ENCODE data around the gene GPR37. TPM values are rescaled to one million over a fixed set of nuclear protein-coding genes. Genes with fewer than 3 reads are reported as not detected.

Gene GPR37
- polyA plus RNA-seq (2011; rRNA removed) (0.35 and 1.3 TPM in 2 replicates), polyA plus RNA-seq (2017; fragmentation: RNase III; extraction: RNeasy Plus Mini Kit Qiagen cat#74134 plus additional on column Dnase treatment) (0.47 to 0.61 TPM (median 0.57 TPM) in 3 replicates), polyA minus RNA-seq (2011; rRNA and poly(A)+ RNA removed) (1.3 and 1.4 TPM in 2 replicates)
- polyA plus RNA-seq (2012; cell fraction: cytosol; rRNA removed), result 0.17 and 0.30 TPM in 2 replicates
- polyA plus RNA-seq (2012; cell fraction: nucleus; rRNA removed), result 0.23 and 0.55 TPM in 2 replicates

GRCh38 chr7:124765401-124766352 lies at the start of gene GPR37:
TSS of gene GPR37 (minus strand) at chr7:124765792. CDS start at chr7:124764976, 816 bp downstream.
- FAIRE-seq, result no peak
- POLR2A ChIA-PET, result interaction anchor here (0.8 kb wide), 1 partner anchor 1016 kb away, joined by 3 read pairs; the partner anchor contains the start of gene WASL
- CTCF ChIA-PET, result interaction anchor here (0.6 to 1.8 kb wide), 11 partner anchors 8 to 611 kb away, joined by 3 to 8 read pairs (median 3); no protein-coding TSS in a partner anchor
- 0 out of 2 replicates have a peak, but pooled peaks have one; percentile 22 for TF ChIP-seq MAX (IDR thresholded peaks at IDR 0.05)
- TF ChIP-seq RNF2 (IDR thresholded peaks at IDR 0.05; ENCODE audit: borderline replicate concordance, low read depth), result 0 out of 2 replicates have a peak, but pooled peaks have one; percentile 33
- peak; percentile 34 to 56 for TF ChIP-seq RAD21 (conservative IDR thresholded peaks at IDR 0.05 in 1 of 2, IDR thresholded peaks at IDR 0.05 in 1 of 2)
- no peak for TF ChIP-seq CEBPB (IDR thresholded peaks at IDR 0.05)
- TF ChIP-seq E2F6 (IDR thresholded peaks at IDR 0.05; ENCODE audit: borderline replicate concordance, low read depth), result peak; percentile 30; the same call in 1 of the 2 replicates
- TF ChIP-seq FOSL2 (IDR thresholded peaks at IDR 0.05), result no peak
- no peak for TF ChIP-seq FOSL2 (CRISPR knock-in tag; IDR thresholded peaks at IDR 0.05)
- no peak for TF ChIP-seq RCOR1 (IDR thresholded peaks at IDR 0.05; ENCODE audit: low read depth, low read length)
- TF ChIP-seq PHF8 (IDR thresholded peaks at IDR 0.05; ENCODE audit: borderline replicate concordance, low read depth), result peak; percentile 54; the same call in 1 of the 2 replicates
- no peak for TF ChIP-seq RFX5 (IDR thresholded peaks at IDR 0.05)
- under 1% methylated on average over 44 of the region's 81 CpGs for WGBS (ENCODE audit: missing lambda C conversion rate)
- Histone ChIP-seq H3K4me1 (0 out of 3 replicates have a peak, but pooled peaks cover 3% of the 10 kb centered on the region), H3K4me2 (peak within 1 kb of the TSS; percentile 97), H3K27ac (peak within 1 kb of the TSS; percentile 59 to 72), H3K4me3 (peak within 1 kb of the TSS; percentile 62), H3K9me3 (no peaks in the 10 kb centered on the region)
- peak; percentile 68 to 69 for DNase-seq (ENCODE audit: low read depth in 1 of 2, low spot score in 1 of 2)
- peak; percentile 92 to 94 for ATAC-seq

- no peak for ATAC-seq
- DNase-seq (ENCODE audit: low read depth in 1 of 2, low spot score in 1 of 2), result no peak
- CTCF ChIA-PET, result interaction anchor here (0.7 kb wide), 1 partner anchor 29 kb away, joined by 4 read pairs; no protein-coding TSS in a partner anchor
- WGBS (ENCODE audit: missing lambda C conversion rate), result 28% methylated on average over 2 of the region's 2 CpGs
- Histone ChIP-seq H3K4me1 (no peaks in the 10 kb centered on the region), H3K4me2 (no peak overlapping the region), H3K9me3 (no peaks in the 10 kb centered on the region), H3K4me3 (no peak overlapping the region), H3K27ac (no peak overlapping the region)
- no peak for FAIRE-seq
- TF ChIP-seq RCOR1 (IDR thresholded peaks at IDR 0.05; ENCODE audit: low read depth, low read length) (no peak), POLR2AphosphoS2 (conservative IDR thresholded peaks at IDR 0.05; ENCODE audit: low read length) (no peak), RFX5 (IDR thresholded peaks at IDR 0.05) (no peak), USF2 (IDR thresholded peaks at IDR 0.05) (no peak), SREBF2 (IDR thresholded peaks at IDR 0.05) (no peak), JUNB (IDR thresholded peaks at IDR 0.05) (no peak), CHD4 (IDR thresholded peaks at IDR 0.05; ENCODE audit: borderline replicate concordance) (no peak), RARB (CRISPR knock-in tag; IDR thresholded peaks at IDR 0.05) (no peak), EHMT2 (IDR thresholded peaks at IDR 0.05; ENCODE audit: low read depth) (no peak), FOSL2 (IDR thresholded peaks at IDR 0.05) (no peak), FOSL2 (CRISPR knock-in tag; IDR thresholded peaks at IDR 0.05) (no peak), HEYL (CRISPR knock-in tag; IDR thresholded peaks at IDR 0.05) (no peak), BCL3 (IDR thresholded peaks at IDR 0.05) (no peak), SMC3 (IDR thresholded peaks at IDR 0.05) (no peak), CBX2 (IDR thresholded peaks at IDR 0.05; ENCODE audit: borderline replicate concordance, low read depth) (no peak), KDM5A (IDR thresholded peaks at IDR 0.05) (no peak), MYC (IDR thresholded peaks at IDR 0.05; ENCODE audit: borderline replicate concordance, low read length) (no peak)
- POLR2A ChIA-PET, result no interaction called here
These were observed 48.6 kb upstream of the GPR37 start for GRCh38 chr7:124813994-124814798.
